HG03039 (cell line): ENCODE measurements around the gene MUC13.
A peak's percentile ranks its signal among the peaks of the same experiment; 100 is the strongest.

ENCODE experiments used
- ATAC-seq: cut with Tn5 transposase; IDR thresholded peaks from one replicate; pipeline ENCODE4 v1.9.1; 2021; ENCODE audit warnings: mild to moderate bottlenecking, moderate library complexity; ENCODE audit not compliant: unreplicated experiment

The MUC13 gene

DNA sequence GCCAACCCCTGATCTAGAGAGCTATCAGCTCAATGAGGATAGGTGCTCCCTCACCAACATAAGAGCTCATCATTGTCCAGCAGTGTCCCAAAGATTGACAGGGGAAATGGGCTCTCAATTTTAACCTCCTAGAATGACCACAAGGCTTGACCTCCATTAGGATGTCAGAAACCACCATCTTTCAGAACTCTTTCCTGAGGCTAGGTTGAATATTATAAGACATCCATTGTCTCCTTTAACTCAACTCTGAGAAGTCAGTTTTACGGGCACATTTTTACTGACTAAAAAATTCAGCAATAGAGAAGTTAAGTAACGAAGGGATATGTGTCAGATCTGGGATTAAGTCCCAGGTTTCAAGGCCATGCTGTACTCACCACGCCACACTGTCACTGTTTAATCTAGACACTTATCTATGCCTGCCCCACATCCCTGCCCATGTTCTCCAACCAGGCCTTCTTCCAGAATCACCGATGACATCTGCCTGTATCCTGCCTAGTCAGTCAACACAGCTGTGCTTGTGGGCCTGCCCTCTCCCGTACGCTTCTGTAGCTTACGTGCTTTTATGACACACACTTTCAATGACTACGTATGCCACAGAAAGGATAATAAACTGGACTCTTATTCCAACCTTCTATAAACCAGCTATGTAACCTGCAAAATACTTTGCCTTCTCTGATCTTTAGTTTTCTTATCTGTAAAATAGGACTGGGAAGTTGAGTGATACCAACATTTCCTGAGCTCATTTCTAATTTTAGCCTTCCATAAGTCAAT lies 17.1 kb upstream of the MUC13 start:
- ATAC-seq: no peak

DNA sequence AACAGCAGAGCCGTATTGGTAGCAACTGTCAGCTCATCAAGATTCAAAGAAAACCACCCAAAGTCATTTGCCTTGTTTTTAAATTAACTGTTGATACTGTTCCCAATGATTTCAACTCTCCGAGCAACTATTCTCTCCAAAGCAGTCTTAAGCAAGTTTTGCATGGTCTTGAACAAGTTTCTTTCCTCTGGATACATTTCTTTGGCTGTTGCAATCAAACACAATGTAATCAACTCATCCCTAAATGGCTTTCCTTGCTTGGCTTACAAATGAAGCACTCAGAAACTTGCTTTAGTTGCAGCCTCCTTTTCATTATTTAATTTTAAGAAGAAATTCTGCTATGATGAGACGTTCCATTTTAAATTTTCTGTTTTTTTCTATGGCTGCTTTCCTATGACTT lies 15.5 kb upstream of the MUC13 start:
- no peak for ATAC-seq

DNA sequence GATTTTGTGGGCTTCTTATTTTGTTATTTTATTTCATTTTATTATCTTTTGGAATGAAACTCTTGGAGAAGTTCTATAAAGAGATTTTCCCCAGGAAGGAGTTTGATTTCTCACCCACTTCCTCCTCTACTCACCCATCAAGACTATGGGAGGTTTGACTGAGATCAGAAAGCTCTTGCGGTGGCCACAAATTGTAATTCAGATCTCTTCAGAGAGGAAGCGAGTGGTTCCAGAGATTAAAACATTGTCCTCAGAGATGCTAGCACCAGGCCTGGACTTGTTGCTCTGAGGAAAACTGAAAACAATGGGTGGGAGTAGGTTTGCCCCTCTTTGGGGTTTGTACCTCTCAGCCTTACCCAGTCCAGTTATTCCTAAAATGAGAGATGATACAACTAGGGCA lies 8.1 kb upstream of the MUC13 start:
- no peak for ATAC-seq

DNA sequence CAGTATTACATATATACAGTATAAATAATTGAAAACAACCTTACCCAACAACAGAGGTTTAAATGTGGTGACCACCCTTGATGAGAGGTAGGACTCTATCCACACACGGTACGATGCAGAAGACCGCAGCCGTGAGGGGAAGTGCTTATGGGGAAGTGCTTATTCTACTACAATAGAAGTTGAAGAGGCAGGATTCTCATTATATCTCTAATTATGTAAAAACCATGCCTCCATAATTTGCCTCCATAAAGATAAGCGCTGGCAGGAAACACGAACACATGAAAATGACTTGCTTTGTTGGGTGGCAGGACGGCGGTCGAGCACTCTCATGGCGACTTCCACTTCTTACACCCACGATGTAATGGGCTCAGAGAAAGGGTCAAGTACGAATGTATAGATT lies 7.2 kb upstream of the MUC13 start:
- ATAC-seq: no peak

DNA sequence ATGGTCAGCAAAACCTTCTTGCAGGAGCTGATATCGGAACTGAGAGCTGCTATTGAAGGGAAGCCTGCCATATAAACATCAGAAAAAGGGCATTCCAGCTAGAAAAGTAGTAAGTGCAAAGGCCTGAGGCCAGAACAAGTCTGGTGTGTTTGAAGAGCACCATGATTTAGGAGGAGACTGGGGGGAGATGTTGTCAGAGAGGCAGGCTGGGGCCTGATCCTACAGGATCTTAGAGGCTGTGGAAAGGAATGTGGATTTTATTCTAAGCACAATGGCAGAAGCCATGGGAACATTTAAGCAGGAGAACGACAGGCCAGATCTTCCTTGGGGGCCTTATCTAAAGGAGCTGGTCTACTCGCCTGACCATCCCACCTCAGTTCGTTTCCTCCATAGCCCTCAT lies 5.1 kb upstream of the MUC13 start:
- no peak for ATAC-seq

DNA sequence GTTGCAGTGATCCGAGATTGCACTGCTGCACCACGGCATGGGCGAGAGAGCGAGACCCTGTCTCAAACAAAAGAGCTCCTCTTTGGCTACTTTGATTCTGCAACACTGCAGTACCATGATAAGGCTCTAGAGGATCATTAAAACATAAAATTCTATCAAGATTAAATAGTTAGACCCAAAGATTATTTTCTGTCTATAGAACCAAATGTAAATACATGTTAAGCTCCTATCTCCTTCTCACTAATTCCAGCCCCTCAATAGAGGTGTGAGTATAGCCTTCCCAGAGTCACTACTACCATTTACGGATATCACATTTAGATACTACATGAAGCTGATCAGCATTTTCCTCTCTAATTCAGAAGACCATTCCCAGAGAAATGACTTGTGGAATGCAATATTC lies 4.3 kb upstream of the MUC13 start:
- ATAC-seq: no peak

DNA sequence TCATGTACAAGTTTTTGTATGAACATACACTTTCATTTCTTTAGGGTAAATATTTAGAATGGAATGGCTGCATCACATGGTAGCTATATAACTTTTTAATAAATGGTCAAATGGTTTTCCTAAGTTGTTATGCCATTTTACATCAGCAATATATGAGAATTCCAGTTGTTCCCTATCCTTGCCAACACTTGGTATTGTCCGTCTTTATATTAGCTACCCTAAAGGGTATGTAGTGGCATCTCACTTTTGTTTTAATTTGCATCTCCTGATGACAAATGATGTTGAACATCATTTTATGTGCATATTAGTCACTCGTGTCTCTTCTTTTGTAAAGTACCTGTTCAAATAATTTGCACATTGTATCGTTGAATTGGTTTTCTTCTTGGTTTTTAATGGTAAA lies 2.5 kb upstream of the MUC13 start:
- ATAC-seq: no peak

DNA sequence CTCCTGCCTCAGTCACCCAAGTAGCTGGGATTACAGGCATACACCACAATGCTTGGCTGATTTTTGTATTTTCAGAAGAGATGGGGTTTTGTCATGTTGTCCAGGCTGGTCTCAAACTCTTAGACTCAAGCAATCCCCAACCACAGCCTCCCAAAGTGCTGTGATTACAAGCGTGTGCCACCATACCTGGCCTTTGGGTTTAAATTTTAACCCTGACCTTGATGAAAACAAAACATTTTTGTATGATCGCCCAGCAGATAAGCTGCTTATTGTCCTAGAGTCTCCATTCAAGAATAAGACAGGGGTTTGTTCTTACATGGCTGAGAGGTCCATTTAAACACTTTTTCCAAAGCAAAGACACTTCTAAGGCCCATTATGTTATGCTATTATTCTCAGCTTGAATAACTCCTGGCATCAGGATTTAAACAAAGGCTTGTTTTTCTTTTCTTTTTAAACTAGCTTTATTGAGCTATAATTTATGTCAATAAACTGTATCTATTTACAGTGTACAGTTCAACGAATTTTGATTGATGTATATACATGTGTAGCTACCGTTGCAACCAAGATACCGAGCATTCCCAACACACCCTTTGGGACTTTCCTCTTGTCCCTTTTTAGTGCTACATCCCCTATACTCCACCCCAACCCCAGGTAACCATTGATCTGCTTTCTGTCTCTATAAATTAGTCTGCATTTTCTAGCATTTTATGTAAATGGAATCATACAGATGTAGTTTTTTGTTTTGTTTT lies 1.4 kb upstream of the MUC13 start:
- ATAC-seq: no peak

DNA sequence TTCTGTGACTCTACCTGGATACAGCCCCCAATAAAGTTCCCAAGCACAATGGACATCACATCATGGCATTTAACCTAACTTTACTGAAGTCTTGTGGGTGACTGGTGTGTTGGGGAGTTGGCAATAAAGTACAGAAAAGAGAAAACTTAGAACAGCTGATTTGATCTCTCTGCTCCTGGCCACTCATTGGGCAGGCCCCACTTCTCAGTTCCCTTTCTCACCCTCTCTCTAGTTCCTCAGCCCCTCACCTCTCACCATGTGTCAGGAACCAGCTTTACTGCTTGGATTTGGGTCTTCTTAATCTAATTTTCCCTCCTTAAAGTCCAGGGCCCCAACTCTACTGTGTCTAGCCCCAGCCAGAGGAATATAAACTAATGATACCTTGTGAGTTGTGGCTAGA lies 713 bp upstream of the MUC13 start:
- no peak for ATAC-seq

DNA sequence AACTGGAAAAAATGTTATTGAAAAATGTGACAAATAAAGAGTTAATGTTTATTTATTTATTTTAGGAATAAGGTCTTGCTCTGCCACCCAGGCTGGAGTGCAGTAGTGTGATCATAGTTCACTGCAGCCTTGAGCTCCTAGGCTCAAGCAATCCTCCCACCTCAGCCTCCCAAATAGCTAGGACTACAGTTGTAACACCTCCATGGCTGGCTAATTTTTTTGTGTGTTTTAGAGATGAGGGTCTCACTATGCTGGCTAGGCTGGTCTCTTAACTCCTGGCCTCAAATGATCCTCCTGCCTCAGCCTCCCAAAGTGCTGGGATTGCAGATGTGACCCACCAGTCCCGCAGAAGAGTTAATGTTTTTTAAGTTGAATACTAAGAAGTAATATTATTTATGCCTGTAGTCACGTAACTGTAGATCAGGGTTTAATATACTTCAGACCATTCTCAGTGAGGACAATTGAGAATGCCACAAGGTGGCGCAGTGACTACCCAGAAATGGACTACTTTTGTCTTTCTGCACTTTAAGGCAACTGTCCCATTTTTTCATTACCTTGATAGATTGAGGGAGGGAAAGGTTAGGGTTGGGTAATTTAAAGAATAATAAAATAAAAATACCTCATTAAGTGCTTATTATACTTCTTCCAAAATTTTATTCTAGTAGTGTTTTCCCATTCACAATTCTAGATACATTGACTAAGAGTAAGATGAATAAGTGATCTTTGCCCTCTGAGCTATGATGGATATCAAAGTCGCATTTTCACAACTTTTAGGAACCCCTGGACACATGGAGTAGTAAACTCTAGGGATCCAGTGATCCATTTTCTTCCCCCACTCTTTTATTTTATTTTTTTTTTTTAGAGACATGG lies 6.0 kb downstream of the MUC13 start:
- ATAC-seq: no peak

DNA sequence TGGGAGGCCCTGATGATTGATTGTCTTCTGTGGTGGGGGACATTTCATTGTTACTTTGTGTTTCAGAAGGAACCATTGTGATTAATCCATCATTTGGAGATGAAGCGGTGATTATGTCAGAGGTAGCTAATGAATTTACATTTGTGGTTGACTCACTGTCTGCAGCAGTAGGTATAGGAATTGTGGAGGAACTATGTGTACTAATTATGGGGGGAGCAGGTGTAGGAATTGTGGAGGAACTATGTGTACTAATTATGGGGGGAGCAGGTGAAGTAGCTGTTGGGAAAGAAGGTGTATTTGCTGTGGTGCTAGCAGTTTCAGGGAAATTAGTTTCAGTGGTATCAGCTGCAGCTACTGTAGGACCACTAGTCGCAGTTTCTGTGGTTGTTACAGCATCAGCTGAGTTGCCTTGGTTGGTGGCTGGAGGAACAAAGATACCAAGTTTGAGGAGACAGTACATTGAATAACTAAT lies 6.9 kb downstream of the MUC13 start:
- ATAC-seq: peak; percentile 51

DNA sequence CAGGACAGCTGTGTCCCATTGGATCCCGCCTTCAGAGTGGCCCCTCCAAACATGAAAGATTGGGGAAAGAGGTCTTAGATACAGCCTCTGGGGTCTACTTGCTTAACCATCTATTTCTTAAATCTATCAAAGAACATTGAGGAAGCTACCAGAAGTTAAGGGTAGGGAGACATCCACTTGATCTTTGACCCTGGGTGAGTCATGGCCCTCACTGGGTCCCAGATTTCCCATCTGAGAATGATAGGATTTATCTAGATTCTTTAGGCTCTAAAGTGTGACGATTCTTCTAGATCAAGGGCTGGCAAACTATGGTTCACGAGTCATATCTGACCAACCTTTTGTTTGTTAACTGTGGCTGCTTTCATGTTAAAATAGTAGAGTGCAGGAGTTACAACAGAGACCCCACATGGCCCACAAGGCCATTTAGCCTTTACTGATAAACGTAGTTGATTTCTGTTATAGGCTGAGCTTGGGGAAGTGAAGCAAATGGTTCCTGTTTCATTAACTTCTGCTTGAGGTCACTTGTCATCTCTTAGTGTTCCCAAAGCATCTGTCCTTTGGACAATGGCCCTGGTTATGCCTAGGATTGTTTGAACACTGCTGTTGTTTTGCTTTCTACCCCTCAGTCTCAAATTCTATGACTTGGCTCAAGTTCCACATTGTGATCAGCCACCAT lies 8.0 kb downstream of the MUC13 start:
- no peak for ATAC-seq

DNA sequence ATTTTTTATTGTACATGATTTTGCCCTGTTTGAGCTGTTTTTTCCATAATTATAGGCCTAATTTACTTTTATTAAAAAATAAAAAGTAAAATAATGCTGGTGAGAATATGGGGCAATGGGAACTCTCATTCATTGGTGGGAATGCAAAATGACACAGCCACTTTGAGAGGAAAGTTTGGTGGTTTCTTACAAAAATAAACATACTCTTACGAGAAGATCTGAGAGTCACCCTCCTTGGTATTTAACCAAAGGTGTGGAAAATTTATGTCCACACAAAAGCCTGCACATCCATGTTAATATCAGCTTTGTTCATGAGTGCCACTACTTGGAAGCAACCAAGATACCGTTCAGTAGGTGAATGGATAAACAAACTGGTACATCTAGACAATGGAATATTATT lies 9.8 kb downstream of the MUC13 start:
- ATAC-seq: no peak

DNA sequence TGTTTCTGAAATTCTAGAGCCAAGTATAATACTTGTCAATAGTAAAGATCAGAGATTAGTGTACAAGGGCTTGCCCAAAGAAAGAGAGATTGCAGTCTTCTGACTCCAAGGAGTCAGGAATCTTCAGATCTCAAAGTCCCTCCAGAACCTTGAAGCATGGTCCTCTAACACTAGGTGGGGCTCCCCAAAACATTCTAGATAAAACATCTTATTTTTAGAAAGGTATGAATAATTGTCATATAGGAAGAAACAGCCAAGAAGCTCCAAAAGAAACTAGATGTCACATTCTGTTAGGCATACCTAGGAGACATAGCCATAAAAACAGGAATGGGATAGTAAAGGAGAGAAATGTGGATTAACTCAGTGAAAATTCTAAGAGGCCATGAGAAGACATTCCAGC lies 10.7 kb downstream of the MUC13 start:
- ATAC-seq: no peak

DNA sequence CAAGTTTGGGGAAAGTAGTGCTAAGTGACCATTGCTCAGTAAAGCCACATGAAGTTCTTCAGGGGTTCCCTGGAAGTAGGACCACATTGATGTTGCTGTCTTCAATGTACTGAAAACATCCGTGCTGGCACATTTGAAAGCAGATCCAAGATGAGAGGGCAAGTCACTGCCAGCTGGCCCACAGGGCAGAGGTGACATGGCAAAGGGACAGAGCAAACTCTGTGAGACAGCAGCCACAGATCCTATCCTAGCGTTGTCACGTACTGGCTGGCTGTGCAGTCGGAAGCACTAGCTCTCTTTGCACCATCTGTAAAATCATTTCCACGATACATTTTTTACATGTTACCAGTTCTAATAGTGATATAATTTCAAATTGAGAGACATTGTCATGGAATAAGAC lies 13.8 kb downstream of the MUC13 start:
- ATAC-seq: no peak

DNA sequence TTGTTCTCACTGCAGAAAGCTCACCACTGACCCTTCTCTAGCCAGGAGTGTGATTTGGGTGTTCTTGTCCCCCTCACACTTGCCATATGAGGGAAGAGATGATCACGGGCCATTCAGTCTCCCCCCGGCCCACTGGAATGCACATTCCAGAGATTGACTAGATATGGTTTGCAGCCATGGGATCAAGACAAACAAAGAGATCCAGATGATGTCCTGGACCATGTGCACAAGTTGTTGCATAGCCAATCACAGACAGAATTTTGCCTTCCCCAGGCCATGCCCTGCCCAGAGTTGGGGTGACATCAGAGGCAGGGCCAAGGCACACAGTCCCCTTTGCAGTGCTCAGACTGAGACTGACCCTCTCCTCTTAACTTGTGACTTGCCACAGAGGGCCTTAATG lies 14.8 kb downstream of the MUC13 start:
- ATAC-seq: no peak

DNA sequence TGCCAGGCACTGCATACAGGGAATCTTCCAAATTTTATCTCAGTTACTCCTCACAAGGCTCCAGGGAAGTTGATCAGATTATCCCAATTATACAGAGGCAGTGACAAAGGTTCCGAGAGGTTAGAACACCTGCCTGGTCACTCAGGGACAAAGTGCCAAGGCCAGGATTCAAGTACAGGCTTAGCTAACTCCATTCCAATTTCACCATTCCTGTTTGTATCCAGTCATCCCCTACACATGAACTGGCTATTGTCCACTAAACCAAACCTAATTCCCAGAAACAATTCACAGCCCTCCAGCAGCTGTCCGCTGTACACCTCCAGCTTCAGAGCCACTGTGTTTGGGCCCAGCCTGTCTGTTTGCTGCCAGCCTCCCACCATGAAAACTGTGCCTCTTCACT lies 16.0 kb downstream of the MUC13 start:
- no peak for ATAC-seq

DNA sequence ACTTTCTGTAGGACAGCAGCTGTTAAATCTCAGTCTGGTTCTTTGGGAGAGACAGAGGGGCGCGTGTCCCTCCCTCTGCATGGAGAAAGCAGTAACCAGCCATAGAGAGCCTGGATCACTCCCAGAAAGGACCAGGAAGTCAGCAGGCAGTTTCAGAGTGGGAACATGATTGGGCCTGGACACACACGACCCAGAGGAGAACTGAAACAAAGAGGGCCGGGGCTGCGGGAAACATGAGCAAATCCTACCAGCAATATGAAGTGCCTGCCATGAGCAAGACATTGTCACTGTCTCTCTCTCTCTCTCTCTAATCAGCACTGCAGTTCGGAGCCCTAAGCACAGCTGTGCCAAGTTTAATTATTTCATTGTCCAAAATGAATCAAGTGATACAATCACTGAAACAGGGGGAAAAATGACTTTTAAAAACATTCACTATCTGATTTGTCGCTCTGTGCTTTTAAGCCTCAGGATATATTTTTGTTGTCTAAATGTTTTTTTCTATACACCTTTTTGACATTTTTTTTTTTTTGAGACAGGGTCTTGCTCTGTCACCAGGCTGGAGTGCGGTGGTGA lies 17.6 kb downstream of the MUC13 start:
- no peak for ATAC-seq

DNA sequence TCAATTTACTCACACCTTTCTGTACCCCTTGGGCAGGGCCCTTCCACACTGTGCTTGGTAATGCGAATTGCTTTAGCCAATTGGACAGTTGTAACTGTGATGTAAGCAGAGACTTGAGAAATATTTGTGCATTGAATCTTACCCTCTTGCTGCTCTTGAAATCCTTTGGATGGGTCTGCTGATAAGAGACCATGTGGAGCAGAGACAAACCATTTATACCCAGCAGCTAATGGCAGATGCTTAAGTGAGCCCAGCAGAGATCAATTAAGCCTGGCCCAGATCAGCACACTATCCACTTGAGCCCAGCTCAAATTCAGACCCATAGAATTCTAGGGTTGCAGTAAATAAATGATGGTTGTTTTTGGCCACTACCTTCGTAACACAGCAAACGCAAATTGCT lies 19.3 kb downstream of the MUC13 start:
- no peak for ATAC-seq

DNA sequence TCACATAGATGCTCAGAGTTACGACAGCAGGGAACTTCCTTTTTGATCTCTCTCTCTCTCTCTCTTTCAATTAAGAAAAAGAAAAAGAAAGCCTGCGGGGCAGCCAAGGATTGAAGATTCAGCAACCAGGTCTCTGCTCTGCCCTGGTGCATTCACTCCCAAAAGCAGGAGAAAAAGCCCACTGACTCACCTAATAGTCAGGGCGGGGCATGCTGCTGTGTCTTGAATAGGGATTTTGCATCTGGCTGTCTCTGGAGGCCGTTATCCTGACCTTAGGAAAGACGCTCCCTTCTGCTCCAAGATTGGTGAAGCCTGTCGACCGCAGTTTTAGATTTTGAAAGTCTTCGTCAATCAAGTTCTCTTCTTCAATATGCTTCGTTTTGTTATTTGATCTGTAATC lies 26.6 kb downstream of the MUC13 start:
- ATAC-seq: no peak
